ENCODE measurements around the gene MRGPRX2.

The MRGPRX2 gene

DNA sequence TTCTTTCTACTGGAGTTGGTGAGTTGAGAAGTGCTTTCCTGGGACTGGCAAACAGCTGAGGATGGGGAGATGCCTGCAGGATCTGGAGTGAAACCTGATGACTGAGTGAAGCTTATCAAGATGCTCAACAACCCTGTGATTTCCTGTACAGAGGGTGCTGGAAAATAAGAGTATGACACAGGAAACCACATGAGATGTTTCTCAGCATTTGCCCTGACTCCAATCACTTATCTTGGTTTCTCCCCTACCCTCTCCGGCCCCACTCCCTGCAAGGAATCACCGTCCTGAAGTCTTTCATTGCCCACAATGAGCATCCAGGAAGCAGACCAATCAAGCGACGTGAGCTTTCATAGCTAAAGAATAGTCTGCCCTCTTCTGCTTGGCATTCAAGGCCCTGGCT is at the start of gene MRGPRX2:
Gene MRGPRX2, minus strand, starts transcription at position 89 of the 400 bp plus-strand sequence. CDS start 4,315 bp downstream, outside the sequence.
- in situ Hi-C loops (cut with HindIII; ENCODE audit: low sequenced_read_pairs), result no loop called here

DNA sequence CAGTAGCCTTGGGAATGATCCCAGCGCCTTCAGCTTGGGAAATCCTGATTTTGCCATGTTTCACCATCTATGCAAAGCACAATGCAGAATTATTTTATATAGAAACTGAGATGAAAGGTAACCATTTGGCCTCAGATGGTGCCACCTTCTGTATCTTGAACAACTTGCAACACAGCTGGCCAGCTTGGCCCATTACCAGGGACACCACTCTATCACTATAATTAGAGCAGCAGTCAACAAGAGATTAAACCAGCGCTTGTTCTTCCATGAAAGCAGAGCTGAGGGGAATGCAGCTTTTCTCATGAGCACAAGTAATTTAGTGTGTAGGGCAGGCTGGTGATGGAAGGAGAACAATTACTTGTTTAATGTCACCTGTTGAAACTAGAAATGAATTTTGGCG is 49.8 kb upstream of the MRGPRX2 start:
- in situ Hi-C loops (cut with HindIII; ENCODE audit: low sequenced_read_pairs), result no loop called here

DNA sequence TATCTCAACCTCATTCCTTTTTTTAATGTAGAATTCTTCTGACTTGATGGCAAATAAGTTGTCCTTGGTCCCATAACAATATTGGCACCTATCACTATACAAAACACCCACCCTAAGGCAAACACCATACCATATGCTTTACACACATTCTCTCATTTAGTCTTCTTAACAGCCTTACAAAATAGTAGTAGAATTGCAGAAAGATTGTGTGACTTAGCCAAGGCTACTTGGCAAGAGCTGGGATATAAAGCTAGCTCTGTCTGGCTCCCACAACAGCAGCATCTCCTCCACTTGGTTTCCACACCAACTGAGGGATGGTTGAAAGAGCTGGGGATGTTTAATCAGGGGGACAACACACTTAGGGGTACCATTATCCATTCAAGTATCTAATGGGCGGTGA is 46.6 kb upstream of the MRGPRX2 start:
- in situ Hi-C loops (cut with HindIII; ENCODE audit: low sequenced_read_pairs), result no loop called here

DNA sequence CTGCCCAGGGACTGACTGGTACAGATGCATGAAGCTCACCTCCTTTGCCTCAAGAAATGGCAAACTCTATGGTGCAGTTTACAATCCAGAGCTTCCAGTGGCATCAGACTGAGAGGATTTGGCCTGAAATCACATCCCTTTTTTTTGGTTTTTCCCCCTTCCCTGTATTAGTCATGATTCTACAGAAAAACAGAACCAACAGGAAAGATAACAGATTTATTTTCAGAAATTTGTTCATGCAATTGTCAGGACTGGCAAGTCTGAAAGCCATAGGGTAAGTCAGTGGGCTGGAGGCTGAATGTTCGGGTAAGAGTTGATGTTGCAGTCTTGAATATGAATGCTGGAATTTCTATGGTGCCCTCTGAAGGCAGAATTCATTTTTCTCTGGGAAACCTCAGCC is 44.5 kb upstream of the MRGPRX2 start:
- in situ Hi-C loops (cut with HindIII; ENCODE audit: low sequenced_read_pairs), result no loop called here

DNA sequence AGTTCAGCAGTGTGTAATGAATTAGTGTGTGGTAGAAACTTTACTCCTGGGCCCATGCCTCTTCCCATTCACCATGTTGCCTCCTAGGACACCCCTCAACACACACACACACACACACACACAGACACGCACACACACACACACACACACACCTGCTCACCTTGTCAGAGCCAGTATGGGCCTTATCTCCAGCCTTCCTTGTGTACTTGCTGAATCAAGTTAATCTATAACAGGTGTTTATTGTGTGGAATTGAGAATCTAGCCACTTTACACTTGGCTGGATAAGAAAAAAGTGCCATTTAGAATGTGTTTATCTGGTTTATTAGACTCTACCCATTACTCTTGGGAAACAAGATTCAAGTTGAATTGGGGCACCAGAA is 42.0 kb upstream of the MRGPRX2 start:
- in situ Hi-C loops (cut with HindIII; ENCODE audit: low sequenced_read_pairs), result no loop called here

DNA sequence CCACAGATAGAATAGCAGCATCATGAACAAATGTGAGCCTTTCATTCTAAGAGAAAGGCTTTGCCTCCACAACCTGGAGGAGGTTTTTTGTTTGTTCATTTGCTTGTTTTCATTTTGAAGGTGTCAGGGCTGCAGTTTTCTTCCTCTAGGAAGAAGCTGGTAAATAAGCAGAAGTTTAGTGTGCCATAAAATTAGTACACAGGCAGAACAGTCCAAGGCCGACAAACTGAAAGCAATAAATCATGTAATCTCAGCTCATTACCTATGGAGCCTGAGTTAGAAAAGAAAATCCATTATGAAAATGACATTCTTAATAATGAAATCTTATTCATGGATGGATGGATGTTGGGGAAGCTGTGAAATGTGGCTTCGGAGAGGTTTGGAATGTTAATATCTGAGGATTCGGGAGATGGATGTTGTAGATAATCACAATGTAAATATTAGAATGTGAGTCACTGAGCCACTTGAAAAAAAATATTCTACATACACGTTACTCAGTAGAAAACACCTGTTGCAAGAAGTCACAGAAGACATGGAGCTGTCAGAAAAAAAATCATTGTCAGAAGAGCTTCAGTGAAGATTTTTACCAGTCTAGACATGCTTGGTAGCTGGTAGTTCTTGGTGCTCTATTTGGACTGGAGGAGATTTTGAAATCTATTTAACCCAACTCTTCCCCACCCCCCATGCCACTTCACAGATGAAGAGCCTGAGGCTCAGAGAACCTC is 41.4 kb upstream of the MRGPRX2 start:
- in situ Hi-C loops (cut with HindIII; ENCODE audit: low sequenced_read_pairs), result no loop called here

DNA sequence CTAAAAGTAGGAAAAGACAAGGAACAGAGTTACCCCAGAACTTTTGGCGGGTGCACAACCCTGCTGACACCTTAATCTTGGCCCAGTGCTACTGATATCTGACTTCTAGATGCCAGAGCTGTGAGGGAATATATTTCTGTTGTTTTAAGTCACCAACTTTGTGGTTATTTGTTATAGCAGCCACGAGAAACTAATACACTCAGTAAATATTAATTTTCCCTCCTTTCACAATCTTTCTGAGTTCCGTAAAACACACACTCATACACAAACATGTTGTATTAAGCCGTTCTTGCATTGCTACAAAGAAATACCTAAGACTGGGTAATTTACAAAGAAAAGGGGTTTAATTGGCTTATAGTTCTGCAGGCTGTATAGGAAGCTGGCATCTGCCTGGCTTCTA is 40.4 kb upstream of the MRGPRX2 start:
- in situ Hi-C loops (cut with HindIII; ENCODE audit: low sequenced_read_pairs), result no loop called here

DNA sequence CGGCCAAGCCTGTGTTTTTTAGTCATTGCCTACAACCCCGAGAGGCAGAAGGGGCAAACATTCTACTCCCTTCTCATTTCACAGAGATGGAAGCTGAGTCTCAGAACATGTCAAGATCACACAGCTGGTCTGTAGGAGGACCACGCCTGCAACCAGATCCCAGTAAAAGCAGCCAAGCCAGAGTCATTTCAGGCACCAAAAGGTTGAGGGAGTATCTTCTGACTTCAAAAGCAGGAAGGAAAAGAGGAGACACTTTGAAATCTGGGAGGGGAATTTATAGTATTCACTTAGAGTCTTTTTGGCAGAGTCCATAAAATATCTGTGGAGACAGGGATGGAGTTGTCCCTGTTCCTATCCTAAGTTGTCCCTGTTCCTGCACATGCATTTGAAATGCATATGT is 38.6 kb upstream of the MRGPRX2 start:
- in situ Hi-C loops (cut with HindIII; ENCODE audit: low sequenced_read_pairs), result no loop called here

DNA sequence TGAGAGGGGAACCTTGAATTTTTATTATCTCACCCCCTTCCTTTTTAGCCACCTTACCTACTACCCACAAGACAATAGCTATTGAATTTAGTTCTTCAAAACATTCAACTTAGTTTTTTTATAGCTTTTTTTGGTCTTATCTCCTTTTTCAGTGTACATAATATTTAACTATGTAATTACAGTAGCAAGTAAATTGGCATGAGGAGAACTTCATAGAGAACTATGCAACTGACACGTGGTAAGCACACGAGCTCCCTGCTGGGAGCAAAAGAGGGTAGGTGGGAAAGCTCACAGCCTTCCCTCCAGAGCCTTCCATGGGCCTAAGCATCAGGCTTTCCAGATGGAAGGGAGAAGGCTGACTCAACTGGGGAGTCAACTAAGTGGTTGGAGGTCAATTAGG is 34.3 kb upstream of the MRGPRX2 start:
- in situ Hi-C loops (cut with HindIII; ENCODE audit: low sequenced_read_pairs), result no loop called here

DNA sequence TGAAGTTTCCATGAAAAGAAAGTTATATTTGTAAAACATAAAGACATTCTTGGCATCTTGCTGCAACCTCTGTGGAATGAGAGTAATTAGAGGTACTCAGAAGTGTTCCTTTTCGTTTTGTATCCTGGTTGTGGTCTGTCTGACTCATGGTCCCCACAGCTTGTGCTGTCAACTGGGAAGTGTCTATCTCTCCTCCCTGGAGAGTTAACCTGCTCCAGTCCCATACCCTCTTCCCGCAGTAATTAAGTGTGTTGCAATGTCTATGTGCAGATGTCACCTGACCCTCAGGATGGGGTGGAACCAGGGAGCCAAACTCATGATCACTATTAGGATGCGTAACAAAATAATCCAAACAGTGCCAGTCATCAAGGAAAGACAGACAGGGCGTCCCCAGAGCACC is 33.5 kb upstream of the MRGPRX2 start:
- in situ Hi-C loops (cut with HindIII; ENCODE audit: low sequenced_read_pairs), result no loop called here

DNA sequence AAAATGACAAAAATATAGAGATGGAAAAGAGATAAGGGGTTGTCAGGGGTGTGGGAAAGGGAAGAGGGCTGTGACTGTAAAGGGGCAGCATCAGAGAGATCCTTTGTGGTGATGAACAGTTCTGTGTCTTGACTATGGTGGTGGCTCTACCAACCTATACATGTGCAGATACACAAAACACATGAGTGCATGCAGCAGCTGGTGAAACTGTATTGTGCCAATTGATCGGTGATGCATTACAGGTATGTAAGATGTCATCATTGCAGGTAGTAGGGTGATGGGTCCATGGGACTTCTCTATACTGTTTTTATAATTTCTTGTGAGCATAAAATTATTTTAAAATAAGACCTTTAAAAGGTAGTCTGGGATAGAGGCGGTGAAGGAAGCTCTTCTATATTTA is 32.3 kb upstream of the MRGPRX2 start:
- in situ Hi-C loops (cut with HindIII; ENCODE audit: low sequenced_read_pairs), result no loop called here

DNA sequence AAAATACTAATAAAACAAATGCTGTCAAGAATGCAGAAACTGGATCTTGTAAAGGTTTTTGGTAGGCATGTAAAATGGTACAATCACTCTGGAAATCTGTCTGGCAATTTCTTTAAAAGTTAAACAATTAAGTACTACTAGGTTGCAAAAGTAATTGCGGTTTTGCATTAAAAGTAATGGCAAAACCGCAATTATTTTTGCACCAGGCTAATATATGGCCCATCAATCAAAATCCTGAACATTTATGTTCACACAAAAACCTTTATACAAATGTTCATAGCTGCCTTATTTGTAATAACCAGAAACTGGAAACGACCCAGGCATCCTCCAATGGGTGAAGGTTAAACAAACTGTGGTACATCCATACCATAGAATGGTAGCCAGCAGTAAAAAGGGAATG is 31.8 kb upstream of the MRGPRX2 start:
- in situ Hi-C loops (cut with HindIII; ENCODE audit: low sequenced_read_pairs), result no loop called here

DNA sequence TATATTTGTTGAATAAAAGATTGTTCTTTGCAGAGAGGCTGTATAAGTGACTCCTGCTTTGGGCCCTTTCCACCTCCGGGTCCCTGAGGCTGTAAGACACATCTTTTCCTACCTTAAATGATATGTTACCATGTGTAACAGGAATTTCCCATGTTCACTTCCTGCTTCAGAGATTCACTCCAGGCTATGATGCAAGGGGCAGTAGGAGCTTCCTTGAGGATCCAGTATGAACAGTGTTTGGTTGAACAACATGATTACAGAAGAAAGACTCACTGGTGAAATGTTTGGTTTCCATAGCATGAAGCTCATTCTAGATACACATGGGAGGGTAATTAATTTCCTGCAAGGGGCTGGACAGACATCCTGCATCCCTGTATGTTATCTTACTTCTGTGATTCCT is 30.8 kb upstream of the MRGPRX2 start:
- in situ Hi-C loops (cut with HindIII; ENCODE audit: low sequenced_read_pairs), result no loop called here

DNA sequence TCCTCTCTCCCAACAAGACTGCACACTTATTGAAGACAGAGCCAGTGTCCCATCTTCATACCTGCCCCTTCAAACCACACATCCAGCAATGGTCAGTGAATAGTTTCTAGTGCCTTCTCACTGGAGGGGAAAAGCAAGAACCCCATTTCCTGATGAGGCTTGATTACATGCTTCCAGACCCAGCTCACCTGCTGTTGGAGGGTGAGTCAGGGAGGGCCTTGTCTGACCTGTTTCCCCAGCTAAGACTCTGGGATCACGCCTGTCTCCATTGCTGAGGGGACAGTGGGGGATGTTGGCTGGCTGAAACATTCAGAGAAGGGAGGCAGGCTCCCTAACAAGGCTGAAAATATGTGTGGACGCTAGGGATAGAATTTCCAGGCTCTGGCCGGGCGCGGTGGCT is 28.9 kb upstream of the MRGPRX2 start:
- in situ Hi-C loops (cut with HindIII; ENCODE audit: low sequenced_read_pairs), result no loop called here

DNA sequence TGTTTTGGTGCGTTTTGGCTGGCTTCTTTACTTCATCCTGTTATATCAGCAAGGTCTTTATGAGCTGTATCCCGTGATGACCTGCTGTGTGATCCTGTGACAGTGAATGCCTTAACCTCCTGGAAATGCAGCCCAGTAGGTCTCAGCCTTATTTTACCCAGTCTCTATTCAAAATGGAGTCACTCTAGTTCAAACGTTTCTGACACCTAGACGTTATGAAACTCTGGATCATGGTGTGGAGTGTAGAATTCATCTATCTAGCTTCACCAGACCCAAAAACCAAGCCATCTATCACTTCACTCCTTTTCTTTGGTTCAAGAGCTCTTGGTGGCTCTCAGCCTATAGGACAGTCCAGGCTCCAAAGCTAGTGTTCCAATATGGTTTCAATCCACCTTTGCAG is 28.3 kb upstream of the MRGPRX2 start:
- in situ Hi-C loops (cut with HindIII; ENCODE audit: low sequenced_read_pairs), result no loop called here

DNA sequence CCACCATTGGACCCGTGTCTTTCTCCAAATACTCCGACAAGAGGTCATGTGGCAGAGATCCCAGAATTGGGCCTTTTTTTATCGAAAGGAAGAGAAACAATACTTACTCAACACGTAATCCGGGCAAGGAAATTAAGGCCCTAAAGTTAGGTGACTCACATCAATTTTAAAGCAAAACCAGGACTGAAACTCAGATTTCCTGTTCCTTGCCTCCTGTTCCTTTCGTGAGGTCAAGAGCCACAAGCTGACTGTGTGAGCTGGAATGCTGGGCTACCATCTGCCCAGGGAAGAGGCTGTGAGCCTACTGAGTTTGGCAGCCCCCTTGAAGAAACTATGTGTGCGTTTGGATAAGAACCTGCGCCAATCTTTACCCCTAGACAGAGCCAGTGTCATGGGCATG is 27.1 kb upstream of the MRGPRX2 start:
- in situ Hi-C loops (cut with HindIII; ENCODE audit: low sequenced_read_pairs), result no loop called here

DNA sequence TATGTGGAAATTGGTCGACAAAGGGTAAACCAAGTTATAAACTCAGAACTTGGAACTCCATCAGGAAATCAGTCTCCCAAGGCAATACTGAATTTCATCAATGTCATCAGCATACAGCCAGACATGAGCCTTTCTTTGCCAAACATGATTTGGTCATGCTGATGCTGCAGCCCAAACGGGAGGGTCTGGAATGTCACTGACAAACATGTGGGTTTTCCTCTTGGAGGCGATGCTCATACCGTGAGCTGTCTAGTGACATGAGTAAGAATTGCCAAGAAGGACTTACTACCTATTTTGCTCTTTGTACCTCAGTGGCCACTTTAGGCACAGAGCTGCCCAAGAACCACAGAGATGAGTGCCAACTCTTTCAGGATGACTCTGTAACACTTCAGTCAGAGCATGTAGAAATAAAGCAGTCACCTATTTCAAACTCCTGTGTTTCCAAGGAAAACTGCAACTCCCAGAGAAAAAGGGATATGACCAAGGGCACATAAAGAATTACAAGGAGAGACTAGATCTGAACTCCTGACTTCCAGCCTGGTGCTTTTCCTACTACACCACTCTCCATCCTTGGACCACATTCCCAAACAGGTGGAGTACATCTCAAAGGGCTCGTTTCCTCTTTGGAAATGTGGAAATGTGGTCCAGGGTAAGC is 24.3 kb upstream of the MRGPRX2 start:
- in situ Hi-C loops (cut with HindIII; ENCODE audit: low sequenced_read_pairs), result no loop called here

DNA sequence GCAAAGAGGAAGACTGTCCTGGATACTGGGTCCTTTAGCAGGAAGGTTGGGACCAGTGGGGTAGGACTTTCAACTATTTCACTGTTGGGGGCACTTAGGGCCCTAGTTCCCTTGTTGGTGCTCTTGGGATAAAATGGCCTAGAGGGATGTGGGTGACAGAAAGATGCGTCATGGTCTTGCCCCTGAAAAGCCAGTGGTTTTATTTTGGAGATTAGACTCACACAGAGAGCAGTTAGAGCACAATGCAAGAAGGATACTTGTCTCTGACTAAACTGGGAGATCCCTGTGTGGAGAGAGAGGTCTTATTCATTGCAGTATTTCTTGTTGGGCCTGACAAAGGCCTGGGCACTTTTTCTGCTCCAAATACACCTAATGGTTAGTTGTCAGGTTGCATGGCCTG is 22.6 kb upstream of the MRGPRX2 start:
- in situ Hi-C loops (cut with HindIII; ENCODE audit: low sequenced_read_pairs), result no loop called here

DNA sequence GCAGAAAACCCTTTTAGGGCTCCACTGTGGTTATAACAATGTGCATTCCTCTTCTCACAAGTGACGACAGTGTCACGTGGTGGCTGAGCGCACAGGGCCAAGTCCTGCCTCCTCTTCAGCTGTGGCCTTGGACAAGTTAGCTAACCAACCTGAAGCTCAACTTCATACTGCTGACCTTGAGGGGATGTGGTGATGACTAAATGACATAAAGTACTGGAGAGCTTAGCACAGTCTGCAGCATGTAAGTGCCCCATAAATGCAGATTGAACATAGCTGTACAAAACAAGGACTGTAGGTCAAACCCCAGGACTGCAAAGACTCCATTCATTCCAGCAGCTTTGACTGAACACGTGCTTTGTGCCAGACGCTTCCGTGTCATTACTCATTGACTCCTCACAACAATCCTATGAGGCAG is 20.1 kb upstream of the MRGPRX2 start:
- in situ Hi-C loops (cut with HindIII; ENCODE audit: low sequenced_read_pairs), result no loop called here

DNA sequence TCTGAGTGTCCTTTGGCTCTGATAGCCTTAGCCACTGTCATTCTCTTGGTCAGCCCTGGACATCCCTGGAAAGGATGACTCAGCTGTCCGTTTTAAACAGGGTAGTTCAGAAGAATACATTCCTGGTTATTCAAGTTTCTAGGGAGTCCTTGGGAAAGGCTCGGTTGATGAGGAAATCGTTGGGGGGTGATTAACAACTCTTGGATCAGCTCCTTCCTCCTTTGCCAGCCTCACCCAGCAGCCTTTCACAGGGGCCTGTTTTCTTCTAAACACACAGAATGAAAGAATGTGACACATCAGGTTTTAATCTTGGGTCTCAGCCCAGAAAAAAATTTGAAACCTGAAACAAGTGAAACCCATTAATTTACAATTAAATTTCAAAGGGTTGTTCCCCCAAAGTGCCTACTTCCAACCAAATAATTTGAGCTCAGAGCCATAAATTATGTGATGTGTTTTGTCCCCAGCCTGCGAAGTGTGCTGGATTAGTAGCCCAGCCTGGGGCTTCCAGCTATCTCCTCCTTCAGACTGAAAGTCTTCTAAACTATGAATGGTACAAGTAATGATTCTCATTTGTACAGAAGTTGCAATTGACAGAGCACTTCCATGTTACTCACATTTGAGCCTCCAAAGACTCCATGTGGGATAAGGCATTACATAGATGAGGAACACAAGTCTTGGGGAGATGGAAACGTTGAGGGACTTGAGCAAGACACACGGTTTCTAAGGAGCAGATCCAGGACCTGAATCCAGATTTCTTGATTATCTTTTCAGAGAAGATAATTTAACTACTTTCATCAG is 19.3 kb upstream of the MRGPRX2 start:
- in situ Hi-C loops (cut with HindIII; ENCODE audit: low sequenced_read_pairs), result no loop called here

DNA sequence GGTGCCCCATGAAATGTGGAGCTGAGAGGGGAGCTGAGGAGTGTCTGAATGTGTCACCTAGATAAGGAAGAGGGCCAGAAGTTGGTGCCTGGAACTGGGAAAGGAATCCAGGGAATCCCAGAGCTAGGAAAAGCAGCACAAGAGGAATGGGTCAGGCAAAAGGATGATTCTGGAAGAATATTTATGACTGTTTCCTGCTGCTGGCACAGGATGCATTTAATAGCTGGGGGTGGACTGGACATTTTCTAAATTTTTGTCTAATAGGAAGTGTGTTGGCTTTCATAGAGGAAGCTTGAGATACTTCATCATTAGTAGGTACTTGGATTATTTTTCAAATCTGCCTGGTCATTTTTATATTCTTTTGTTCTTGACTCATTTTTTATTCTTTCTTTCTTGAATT is 17.4 kb upstream of the MRGPRX2 start:
- in situ Hi-C loops (cut with HindIII; ENCODE audit: low sequenced_read_pairs), result no loop called here
